IMR-90 (cell line): ENCODE measurements around the gene DUS1L.

ENCODE experiments used
- BHLHE40 ChIP-seq: fragments of 150-350 bp; IDR thresholded peaks from 2 replicates; pipeline ENCODE4 v1.6.1; 2016; ENCODE audit warnings: mild to moderate bottlenecking, low read depth, low read length
- MAZ ChIP-seq: IDR thresholded peaks from 2 replicates; pipeline ENCODE4 v1.6.1; 2012; ENCODE audit warnings: low read depth, mild to moderate bottlenecking, low read length, improper control_type of control experiment, moderate library complexity, borderline replicate concordance
- RCOR1 ChIP-seq: IDR thresholded peaks from 2 replicates; pipeline ENCODE4 v1.6.1; 2012; ENCODE audit warnings: mild to moderate bottlenecking, low read length, improper control_type of control experiment; ENCODE audit not compliant: insufficient replicate concordance
- TF ChIP-seq, protein P1 (sequence below): conservative IDR thresholded peaks from 2 replicates; pipeline ENCODE4 v1.5.1; 2012; ENCODE audit warnings: mild to moderate bottlenecking, low read depth, low read length, improper control_type of control experiment

GRCh38 chr17:82097919-82098168 lies 32.2 kb upstream of the DUS1L start:
- TF ChIP-seq MAZ (no peak), BHLHE40 (no peak), RCOR1 (no peak)
- TF ChIP-seq, protein P1, sequence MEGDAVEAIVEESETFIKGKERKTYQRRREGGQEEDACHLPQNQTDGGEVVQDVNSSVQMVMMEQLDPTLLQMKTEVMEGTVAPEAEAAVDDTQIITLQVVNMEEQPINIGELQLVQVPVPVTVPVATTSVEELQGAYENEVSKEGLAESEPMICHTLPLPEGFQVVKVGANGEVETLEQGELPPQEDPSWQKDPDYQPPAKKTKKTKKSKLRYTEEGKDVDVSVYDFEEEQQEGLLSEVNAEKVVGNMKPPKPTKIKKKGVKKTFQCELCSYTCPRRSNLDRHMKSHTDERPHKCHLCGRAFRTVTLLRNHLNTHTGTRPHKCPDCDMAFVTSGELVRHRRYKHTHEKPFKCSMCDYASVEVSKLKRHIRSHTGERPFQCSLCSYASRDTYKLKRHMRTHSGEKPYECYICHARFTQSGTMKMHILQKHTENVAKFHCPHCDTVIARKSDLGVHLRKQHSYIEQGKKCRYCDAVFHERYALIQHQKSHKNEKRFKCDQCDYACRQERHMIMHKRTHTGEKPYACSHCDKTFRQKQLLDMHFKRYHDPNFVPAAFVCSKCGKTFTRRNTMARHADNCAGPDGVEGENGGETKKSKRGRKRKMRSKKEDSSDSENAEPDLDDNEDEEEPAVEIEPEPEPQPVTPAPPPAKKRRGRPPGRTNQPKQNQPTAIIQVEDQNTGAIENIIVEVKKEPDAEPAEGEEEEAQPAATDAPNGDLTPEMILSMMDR = no peak
